NCI-H460 (cell line): ENCODE data around the gene TRERF1. TPM values are rescaled to one million over a fixed set of nuclear protein-coding genes. Genes with fewer than 3 reads are reported as not detected.

ENCODE experiments used
- DNase-seq: peaks from one replicate; pipeline ENCODE4 v3.0.0-alpha.2; 2016; ENCODE audit warnings: low read depth; ENCODE audit errors: extremely low read depth
- total RNA-seq: library from RNA; depleted of rRNA; stranded (reverse); fragments of >200 nt; shearing (Covaris generic); gene quantifications from 2 replicates; pipeline ENCODE4 v1.2.3, GENCODE V29; 2014

The TRERF1 gene
- total RNA-seq, 1 experiment from 2014 or later: 2.1 TPM

DNA sequence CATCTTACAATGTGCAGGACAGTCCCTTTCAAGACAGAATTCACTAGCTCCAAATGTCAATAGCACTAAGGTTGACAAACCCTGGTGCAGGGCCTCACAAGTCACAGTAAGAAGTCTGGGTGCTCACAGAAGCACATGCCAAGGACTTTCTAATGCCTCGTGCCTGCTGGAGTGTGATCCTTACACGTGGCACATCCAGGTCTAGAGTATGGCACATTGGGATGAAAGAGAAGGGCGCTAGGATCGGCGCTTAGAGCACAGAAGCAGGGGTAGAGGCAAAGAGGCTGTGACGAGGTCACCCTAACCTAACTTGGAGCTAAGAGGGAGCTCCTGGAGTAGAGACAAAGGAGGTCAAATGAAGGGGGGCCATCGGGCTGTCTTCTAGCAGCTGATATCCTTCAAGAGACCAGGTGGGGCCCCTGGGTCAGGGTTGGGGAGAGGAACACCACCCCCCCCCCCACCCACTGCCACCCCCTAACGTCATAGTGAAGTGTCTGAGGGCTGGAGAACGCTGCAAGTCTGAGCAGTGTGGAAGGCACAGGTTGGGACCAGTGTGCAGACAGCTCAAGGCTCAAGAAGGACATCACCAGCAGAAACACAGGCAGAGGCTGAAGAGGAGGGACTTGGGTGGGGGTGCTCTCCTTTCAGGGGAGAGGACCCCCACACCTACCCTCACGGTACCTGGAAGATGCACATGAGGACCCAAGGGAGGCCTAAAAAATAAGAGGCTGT, 136.3 kb downstream of the TRERF1 start:
- no peak for DNase-seq

DNA sequence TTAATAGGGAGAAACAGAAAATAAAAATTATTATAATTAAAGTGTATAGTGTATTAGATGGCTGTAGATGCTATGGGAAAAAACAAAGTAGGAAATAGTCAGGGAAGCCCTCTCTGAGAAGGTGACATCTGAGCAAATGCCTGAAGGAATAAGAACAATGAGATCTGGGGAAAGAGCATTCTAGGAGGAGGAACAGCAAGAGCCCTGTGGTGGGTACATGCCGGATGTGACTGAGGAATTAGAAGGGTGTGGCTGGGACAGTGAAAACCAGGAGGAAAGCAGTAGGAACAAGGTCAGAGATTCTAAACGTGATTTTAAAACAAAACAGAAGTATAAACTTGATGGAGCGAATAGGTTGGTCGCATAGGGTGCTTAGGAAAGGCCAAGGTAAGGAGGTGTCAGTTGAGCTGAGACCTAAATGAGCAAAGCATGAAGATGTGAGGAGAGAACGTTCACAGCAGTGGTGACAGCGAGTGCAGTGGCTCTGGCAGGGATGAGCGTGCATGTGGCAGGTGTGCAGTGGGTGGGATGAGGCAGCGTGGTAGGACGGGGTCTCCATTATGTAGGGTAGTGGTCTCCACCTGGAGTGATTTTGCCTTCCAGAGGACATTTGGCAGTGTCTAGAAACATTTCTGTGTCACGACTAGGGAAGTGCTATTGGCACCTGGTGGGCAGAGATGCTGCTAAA, 137.0 kb downstream of the TRERF1 start:
- no peak for DNase-seq

DNA sequence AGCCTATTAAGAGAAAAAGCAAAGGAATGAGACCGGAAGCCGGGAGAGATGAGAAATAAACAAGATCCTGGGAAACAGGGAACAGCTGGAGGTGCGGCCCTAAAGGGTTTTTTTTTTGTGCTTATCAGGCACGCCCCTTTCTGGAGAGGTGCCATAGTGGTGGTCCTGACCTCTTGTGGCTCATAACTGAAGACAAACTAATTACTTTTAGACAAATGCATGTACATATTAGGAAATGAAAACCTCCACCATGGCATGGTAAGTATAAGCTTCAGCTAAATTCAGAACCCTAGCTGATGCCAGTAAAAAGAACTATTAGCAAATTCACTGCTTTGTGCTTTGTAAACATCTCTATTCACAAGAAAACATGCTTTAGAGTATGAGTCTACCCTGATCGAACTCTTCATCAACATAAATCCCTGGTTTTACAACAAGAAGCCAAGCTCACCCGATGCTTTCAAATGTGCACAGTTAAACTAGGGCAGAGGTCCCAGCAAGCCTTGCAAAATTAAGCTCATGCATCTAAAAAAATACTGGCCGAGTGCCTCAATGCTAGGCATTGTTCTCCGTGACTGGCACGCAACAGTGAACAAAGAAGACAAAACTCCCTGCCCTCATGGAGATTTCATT, 137.7 kb downstream of the TRERF1 start:
- no peak for DNase-seq

DNA sequence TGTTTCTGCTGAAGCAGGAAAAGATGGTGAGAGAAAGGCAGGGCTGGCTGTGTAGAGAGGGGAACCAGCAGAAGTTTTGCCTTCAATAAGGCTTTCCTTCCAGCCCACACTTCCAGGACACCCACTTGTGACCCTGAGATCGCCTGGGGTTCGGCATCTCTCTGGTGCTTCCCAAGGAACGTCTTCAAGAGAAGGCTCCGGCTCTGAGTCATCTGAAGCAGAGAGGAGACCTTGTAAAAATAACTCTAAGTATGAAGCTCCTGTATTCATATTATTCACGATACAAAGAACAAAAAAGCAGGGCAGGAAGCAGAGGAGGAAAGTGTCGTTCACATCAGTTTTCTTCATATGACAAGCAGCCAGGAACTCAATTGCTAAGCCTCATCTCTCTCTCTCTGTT, 138.7 kb downstream of the TRERF1 start:
- DNase-seq: no peak

DNA sequence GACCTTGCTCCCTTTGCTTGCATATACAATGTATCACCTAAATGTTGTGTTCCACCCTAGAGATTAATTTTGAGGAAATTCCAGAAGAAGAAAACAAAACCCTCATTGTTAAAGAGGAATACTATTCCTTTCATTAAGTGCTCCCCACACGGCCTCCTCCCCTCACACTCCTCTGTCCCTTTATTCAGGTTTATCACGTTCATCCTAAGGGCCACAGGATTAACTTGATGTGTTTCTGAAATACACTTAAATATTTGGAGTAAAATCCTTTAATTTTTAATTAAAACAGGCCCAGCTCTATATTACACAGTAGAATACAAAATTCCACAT, 144.6 kb downstream of the TRERF1 start:
- DNase-seq: no peak

DNA sequence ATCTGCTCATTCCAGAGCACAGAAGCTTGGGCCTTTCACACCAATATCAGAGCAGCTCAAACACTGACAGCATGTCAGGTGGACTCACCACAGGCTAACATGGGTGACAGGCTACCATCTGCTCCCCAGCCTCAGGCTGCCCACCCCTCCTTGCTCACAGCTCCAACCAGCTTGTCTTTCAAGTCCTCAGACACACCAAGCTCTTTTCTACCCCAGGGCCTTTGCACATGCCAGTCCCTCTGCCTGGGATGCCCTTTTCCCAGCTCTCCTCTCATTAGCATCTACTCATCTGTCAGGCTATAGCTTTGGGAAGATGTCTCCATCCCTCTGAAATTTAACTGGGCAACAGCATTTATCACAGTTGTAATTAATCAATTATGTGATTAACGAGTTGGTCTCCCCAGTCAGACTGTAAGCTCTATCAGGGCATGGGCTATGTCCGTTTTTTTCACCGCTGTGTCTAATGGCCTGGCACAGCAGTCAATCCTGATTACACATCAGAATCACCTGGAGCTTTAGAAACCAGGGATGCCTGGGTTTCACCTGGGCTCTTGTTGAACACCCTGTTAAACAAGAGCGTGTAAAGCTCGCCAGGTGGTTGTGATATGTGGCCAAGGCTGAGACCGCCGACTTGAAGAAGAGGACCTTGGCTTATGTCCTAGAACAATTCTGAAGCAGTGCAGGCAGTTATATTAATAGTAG, 145.1 kb downstream of the TRERF1 start:
- no peak for DNase-seq

DNA sequence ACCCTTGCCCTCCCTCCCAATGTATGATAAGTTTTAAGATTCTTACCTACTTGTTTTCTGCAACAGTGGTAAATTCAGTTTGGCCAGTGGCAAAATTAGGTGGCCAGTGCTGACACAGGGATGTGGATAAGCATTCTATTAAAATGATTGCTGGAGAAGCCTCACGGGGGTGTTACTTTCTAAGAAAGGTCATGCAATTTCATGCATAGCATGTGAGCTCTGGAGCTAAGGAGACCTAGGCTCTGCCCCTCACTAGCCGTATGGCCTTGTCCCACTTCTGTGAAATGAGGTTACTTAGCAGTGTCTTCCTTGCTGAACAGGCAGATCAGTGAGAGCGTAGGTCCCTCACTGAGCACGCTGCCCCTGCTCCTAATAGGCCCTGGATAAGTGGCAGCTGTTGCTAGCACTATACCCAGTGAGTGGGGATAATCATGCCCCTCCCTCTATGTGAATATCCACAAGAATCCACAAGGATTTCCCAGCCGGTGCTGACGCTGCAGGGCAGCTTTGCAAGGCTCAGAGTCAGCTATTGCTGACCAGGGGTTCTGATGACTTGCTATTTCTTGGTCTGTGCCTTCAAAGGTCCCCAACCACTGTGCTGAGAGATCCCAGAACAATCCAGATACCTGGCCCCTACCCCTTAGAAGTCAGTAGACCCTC, 147.5 kb downstream of the TRERF1 start:
- no peak for DNase-seq

DNA sequence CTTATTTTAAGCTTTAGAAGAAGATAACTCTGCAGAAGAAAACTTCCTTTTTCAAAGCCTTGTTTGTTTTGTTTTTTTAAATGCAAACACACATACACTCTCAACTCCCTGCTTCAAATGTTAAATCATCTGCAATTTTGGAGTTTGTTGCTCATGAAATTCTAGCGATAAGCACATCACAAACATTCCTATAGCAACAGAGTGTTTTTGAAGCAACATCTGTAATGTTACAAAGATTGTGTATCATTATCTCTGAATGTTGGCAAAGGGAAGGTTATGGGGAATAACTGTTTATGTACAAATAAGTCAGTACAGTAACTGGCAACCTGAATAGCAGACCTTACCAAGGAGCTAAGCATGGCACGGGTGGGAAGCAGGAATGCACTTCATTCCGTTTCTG, 149.3 kb downstream of the TRERF1 start:
- DNase-seq: no peak

DNA sequence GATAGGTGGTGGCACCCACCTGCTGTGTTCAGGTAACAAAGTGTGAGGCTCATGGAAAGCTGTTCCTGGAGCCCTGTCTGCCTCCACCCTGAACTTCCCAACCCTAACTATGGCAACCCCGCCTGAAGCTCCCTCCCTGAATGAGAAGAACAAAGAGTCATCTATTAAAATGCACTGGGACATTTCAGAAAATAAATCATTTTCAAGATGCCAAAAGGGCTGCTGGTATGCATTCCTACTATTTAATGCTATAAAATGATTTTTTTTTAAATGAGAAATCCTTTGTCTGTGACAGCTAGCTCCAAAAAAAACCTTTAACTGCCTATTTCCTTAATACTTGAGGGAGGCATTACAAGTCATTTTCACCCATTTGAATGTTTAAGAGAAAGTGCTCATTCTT, 149.7 kb downstream of the TRERF1 start:
- no peak for DNase-seq

DNA sequence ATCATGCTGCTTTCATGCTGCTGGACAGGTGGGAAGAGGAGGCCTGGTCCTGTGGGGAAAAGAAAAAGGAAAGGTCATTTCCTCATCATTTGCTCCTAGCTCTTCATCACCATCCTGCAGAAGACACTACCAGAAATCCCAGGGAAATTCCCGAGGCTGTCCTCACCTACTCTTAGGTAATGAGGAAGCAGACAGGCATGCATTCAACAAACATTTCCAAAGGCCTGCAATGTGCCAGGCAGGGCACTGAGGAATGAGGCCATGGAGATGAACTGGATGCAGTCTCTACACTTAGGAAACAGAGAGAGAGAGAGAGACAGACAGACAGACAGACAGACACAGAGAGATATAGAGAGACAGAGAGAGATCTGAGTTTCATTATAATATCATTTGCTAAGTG, 151.0 kb downstream of the TRERF1 start:
- DNase-seq: no peak

DNA sequence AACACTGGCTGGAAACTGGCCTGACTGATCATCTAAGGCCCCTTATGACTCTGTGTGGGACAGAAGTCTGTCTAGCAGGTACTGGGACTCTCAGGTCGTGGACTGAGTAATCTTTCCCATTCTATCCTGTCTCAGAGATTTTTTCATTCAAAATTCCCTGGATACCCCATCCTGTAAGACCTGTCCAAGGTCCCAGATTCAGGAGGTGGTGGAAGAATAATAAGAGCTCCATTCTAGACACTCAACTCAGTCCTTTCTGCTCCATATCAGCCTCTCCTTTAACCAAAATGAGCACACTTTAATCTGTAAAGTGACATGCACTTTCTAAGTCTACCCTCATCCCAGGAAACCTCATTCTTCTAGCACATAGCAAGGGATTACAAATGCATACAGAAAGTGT, 151.5 kb downstream of the TRERF1 start:
- DNase-seq: no peak

DNA sequence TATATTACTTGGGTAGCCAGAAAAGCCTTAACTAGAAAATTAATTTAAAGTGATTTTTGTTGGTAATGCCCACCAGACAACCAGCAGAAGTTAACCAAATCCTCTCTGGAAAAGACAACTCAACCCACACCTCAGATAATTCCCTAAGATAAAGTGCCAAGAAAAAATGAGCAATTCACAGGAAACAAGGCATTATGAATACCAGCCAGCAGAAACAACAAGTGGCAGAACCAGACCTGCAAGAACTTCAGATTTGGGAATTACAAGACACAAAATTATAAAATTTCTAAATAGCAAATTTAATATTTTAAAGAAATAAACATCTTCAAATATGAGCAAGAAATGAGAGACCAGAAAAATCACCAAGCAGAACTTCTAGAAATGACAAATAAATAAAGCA, 154.1 kb downstream of the TRERF1 start:
- DNase-seq: no peak

DNA sequence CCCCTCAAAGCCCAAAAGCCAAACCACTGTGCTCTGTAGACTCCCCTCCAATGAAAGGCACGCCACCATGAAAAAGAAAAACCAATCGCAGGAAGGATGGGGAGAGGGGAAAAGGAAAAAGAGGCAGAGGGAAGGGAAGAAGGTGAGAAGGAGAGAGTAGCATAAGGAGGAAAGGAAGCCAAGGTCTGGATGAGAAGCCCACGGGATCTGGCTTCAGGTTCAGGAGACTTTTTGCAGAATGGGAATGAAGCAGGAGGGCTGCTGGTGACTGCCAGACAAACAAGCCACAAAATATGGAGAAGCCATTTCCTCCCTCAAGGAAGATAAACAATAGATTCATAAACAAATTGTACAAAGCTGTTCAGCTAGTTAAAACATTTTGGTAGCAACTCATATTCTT, 155.1 kb downstream of the TRERF1 start:
- no peak for DNase-seq

DNA sequence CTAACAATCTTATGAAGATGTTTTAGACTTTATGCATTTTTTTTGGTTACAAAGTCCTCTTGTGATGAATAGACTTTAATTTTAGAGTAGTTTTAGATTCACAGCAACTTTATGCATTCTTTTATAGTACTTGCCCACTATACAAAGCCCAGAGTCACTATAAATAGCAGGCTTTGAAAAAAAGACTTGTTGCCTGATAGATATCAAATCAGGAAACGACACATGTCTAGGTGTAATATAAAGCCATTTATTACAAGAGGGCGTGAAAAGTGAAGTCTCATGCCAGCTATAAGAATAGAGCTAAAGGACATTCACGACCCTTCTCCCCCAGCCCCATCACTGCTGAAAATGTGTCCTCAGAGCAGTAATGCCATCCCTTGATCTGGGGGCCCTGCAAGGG, 156.0 kb downstream of the TRERF1 start:
- DNase-seq: no peak

DNA sequence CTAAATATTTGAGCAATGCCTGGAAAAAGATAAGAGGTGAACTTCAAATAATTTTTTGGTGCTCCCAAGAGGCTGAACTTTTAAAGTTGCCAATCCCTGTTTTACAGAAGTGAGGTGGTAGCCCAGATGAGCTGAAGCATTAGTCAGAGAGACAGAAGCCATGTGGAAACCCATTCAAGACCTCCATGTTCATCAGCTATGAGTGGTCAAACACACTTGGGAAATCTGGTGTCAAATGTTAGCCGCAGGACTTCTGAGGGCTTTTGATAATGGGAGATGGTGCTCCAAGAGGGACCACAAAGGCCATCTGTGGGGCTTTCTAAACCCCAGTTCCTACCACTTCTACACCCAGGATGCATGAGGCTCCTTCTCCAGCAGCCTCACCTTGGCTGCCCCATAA, 156.5 kb downstream of the TRERF1 start:
- DNase-seq: no peak

DNA sequence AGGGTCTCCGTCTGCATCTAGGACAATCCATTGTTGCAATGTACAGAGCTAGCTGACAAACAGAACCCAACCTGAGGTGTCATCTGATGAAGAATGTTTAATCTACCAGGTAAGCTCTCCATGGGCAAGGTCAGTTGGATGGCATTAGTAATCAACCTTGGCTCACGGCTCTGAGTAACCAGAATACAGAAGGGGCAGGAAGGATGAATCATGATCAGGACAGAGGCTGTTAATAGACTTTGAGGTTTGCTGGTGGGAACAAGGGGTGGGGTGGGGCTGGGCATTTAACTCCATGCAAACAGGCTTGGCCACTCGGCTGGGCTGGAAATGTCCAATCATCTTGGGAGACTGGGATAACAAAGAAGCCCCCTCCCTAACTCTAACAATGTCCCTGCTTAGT, 157.0 kb downstream of the TRERF1 start:
- no peak for DNase-seq

DNA sequence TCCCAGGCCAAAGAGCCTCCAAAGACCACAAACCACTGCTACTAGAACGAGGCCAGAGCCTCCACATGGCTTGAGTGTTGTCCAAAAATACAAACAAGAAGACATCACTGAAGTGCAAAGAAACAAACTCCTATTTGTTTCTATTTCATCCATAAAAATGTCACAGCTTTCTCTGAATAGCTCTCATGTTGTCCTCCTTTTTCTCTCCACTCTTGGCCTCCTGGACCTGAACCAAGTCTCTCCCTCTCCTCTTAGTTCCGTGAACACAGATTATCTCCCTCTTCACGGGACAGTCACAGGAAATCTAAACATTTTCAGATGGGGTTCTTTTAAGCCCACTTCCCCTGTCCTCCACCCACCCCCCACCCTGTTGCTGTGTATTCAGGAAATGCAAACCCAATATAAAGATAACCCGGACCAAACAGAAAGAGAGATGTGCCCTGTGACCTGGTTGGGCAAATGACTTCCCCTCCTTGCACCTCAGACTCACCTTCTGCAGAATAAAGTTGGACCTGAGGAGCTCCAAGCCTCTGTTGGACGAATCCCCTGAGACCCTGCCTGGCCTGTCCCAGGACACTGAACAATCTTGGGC, 158.2 kb downstream of the TRERF1 start:
- DNase-seq: no peak

DNA sequence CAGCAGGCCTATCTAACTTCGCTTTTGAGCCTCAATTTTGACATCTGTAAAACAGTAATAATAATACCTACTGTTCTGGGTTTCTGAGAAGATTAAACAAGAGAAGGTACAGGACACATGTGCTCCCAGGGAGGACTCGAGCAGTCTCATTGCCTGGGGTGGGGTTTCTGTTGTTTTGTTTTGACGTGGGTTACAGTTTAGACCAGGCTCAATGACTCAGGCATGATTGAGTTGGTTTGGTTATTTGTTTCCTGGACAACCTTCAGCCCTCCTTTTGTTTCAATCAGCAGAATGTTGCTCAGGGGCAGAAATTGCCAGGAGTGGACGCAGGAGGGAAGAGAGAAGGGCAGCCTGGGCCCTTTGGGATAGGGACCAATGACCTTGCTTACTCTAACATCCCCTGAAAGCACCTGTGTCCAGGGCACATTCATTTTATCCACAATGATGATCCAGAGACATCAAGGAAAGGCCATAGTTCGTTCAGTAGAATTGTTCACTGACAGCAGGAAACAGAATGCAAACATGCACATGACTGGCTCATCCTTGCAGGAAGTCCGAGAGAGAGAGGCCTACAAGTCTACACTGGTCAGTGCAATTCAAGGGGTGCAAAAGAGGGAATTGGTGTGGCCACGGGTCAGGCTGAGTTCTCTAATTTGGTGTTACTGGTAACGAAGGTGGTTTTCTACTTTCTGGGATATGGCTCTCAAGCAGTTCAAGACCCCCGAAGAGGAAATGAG, 159.6 kb downstream of the TRERF1 start:
- no peak for DNase-seq

DNA sequence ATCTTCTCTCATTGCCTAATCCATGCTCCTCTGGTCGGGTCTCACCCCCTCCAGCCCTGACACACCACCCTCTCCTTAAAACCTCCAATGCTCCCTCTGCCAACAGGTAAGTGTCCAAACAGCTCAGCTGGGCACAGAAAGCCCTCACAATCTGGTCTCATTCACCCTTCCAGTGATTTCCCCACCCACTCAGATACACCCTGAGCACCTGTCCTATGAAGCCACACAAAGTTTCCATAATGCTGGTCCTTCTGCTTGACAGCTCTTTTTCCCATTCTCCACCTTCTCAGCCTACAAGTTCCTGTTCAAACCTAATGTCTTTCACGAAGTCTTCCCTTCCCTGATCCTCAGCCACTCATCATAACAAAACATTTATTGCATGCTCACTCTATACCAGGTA, 164.0 kb downstream of the TRERF1 start:
- no peak for DNase-seq

DNA sequence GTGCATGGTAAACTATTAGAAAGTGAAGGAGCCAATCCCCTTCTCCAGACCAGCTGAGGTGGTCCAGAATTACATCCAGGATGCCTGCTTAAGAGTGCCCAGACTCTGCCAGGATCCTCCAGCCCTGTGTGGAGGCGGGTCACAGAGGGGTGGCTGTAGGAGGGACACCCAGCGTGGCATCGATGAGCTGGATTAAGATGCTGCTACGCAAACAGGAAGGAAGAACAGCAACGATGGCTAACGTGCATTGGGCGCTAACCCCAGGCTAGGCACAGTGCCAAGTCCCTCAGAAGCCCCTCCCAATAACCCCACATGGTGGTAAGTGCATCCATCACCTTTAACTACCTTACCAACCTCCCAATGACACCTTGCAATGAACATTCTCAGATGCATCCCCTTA, 170.2 kb downstream of the TRERF1 start:
- DNase-seq: no peak
